GM18951 (cell line): ENCODE results near the gene MED27.

Experiments
- POLR2A ChIP-seq: IDR thresholded peaks from 4 replicates; pipeline ENCODE4 v1.6.1; 2011; ENCODE audit warnings: mild to moderate bottlenecking; ENCODE audit not compliant: insufficient read length, insufficient read depth; ENCODE audit errors: extremely low read depth
- in situ Hi-C: fragments of 300-500 bp; cut with MboI; formaldehyde crosslinking; loops from one replicate; pipeline ENCODE4 v1.12.0; 2022; ENCODE audit warnings: low sequenced_read_pairs, mixed read lengths, inconsistent platforms; ENCODE audit not compliant: unreplicated experiment

MED27 gene

DNA sequence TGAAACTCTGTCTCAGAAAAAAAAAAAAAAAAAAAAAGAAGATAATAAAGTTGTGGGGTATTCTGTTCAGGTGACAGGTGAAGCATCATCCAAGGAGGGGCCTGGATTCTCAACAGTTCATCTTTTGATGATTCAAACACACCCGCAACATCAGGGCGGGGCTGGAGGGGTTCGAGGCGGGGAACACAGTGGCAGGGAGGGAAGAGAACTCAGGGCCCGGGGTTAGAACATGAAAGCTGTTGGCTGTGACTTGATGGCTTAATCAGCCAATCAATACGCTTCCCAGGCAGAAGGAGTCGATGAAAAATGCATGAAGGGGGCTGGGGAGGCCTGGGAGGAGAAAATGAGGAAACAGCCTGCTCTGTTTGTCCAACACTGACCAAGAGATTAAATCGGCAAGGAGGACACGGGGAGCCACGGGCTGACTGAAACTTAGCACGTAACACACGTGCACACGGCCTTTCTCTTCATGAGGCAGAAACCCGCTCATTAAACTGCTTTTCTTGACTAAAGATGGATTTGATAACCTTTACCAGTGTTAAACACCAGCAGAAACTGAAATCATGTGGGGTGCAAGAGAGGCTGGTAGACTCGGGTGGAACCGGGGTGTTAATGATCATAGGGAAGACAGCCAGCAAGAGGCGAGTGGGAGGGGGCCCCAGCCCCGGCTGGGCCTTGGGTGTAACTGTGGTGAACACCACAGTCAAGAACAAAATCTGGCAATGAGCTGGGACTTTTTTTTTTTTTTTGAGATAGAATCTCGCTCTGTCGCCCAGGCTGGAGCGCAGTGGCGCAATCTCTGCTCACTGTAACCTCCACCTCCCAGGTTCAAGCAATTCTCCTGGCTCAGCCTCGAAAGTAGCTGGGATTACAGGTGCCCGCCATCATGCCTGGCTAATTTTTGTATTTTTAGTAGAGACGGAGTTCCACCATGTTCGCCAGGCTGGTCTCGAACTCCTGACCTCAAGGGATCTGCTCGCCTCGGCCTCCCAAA lies 234.1 kb downstream of the MED27 start:
- TF ChIP-seq POLR2A, result no peak
- in situ Hi-C loops, result no loop called here

GRCh38 chr9:131844745-131845118 lies 234.9 kb downstream of the MED27 start:
- in situ Hi-C loops, result no loop called here
- no peak for TF ChIP-seq POLR2A

DNA sequence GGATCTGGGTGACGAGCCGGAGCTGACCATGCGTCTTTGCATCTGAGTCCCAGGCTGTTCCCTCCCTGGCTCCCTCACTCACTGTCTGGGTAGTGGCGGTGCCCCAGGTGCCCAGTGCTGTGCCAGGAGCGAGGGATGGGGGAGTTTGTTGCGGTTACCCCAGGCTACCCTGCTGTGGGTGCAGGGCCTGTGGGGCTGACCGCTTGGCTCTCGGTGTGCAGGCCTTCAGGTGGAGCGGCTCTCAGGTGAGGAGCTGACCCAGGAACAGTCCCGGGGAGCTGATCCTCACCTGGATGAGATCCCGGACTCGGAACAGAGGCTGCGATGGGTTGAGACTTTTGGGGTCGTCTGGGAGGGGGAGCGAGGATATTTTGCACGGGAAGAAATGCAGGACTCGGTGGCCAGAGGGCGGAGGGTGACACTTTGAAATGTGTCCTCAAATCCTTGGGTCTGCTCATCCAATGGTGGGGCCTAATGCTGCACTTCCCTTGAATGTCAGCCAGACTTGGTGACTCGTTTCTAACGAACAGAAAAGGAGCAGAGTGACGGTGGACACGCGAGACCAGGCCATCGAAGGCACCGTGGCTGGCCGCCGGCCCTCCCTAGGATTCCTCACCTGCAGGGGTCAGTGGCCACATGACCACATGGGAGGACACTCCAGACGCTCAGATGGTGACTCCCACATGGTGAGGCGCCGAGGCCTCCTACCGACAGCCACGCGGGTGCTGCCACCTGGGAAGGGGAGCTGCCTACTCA lies 235.5 kb downstream of the MED27 start:
- no peak for TF ChIP-seq POLR2A
- in situ Hi-C loops, result no loop called here

GRCh38 chr9:131841765-131842318 lies 237.8 kb downstream of the MED27 start:
- no peak for TF ChIP-seq POLR2A

GRCh38 chr9:131840751-131841702 lies 238.6 kb downstream of the MED27 start:
- no peak for TF ChIP-seq POLR2A
- in situ Hi-C loops, result no loop called here

More at GRCh38 chr9:131841765-131842318, 237.8 kb downstream of the MED27 start:
- in situ Hi-C loops, result no loop called here

- in situ Hi-C loops, result no loop called here
- TF ChIP-seq POLR2A, result no peak
Observed at GRCh38 chr9:131840220-131840619, 239.4 kb downstream of the MED27 start.

GRCh38 chr9:131839281-131840084 lies 240.2 kb downstream of the MED27 start:
- in situ Hi-C loops, result no loop called here
- no peak for TF ChIP-seq POLR2A

- TF ChIP-seq POLR2A, result no peak
- in situ Hi-C loops, result no loop called here
Observed at GRCh38 chr9:131838530-131839280, 241.0 kb downstream of the MED27 start.

DNA sequence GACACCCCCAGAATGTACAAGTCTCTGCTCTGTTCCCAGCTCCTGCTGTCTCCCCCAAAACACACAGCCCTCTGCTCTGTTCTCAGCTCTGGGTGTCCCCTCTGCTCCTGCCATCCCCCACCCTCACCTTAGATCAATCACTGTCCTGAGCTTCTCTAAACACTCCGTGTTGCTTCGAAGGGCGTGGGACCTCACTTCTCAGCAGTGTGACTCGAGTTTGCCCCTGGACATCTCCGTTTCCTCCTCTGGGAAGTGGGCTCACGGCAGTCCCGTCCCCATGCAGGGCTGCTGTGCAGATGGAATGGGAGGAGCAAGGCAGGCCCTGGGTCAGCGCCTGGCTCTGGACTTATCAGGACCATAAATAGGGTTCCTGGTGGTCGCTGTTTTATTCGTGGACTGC lies 241.8 kb downstream of the MED27 start:
- in situ Hi-C loops, result no loop called here
- TF ChIP-seq POLR2A, result no peak

DNA sequence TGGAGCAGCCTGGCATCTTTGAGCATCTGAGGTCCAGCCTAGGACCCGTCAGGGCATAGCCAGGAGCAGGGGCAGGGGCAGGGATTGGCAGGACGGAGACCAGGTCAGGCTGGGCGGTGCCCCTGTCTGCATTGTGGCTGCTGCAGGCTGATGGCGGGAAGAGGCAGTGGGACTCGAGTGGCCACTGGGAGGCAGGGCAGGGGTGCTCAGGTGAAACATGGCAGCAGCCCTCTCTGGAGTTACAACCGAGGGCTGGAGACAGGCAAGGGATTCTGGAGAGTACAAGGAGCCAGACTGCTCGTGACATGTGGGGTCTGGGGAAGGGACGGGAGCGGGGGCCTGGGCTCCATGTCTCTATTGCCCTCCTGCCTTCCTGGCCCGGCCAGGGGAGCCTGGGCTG lies 242.4 kb downstream of the MED27 start:
- in situ Hi-C loops, result no loop called here

DNA sequence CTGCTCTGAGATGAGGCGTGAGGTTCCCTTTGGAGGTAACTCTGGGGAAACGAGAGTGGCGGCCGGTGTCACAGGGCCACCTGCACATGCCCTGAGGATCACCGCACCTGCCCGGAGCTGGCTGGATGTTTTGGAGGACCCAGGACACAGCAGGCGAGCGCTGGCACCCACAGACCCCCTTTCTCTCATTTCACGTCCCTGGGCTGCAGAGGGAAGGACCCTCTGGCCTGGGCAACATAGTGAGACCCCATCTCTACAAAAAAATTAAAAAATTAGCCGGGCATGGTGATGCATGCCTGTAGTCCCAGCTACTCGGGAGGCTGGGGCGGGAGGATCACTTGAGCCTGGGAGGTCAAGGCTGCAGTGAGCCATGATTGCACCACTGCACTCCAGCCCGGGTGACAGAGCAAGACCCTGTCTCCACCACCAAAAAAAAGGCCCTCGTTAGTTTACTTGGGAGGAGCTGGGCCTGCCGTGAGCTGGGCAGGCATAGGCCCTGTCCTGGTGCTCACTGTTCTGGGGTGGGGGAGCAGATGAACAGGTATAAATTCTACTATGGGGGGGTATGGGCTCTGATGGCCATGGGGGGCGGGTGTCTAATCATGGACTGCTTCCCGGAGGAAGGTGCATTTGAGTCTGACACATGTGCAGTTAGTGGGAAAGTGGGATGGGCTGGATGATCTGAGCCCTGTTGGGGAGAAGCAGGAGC lies 242.9 kb downstream of the MED27 start:
- TF ChIP-seq POLR2A, result no peak
- in situ Hi-C loops, result no loop called here

More for the DNA sequence above, 242.4 kb downstream of the MED27 start:
- no peak for TF ChIP-seq POLR2A

- in situ Hi-C loops, result no loop called here
Observed at GRCh38 chr9:131836021-131836420, 243.6 kb downstream of the MED27 start.

More at GRCh38 chr9:131836021-131836420, 243.6 kb downstream of the MED27 start:
- TF ChIP-seq POLR2A, result no peak
